ENCODE data around the gene TENM4.

Gene TENM4

GRCh38 chr11:78952890-78953289, 487.9 kb downstream of the TENM4 start:
- no peak for DNase-seq

- no peak for DNase-seq
Measured at GRCh38 chr11:78952175-78952574, 488.7 kb downstream of the TENM4 start.

GRCh38 chr11:78949976-78950690, 490.7 kb downstream of the TENM4 start:
- no peak for DNase-seq

GRCh38 chr11:78946945-78947902, 493.6 kb downstream of the TENM4 start:
- DNase-seq: no peak

GRCh38 chr11:78943841-78944240, 497.0 kb downstream of the TENM4 start:
- no peak for DNase-seq

- DNase-seq: no peak
Measured at GRCh38 chr11:78943154-78943553, 497.7 kb downstream of the TENM4 start.

GRCh38 chr11:78941226-78941851, 499.5 kb downstream of the TENM4 start:
- no peak for DNase-seq

GRCh38 chr11:78940500-78941225, 500.2 kb downstream of the TENM4 start:
- no peak for DNase-seq

- DNase-seq: no peak
Measured at GRCh38 chr11:78938971-78939370, 501.9 kb downstream of the TENM4 start.

GRCh38 chr11:78938036-78938435, 502.8 kb downstream of the TENM4 start:
- DNase-seq: no peak

- DNase-seq: no peak
Measured at GRCh38 chr11:78935398-78936068, 505.3 kb downstream of the TENM4 start.

- no peak for DNase-seq
Measured at GRCh38 chr11:78933350-78933749, 507.5 kb downstream of the TENM4 start.

- DNase-seq: no peak
Measured at GRCh38 chr11:78932757-78933156, 508.1 kb downstream of the TENM4 start.

- no peak for DNase-seq
Measured at GRCh38 chr11:78931891-78932290, 508.9 kb downstream of the TENM4 start.

- DNase-seq: no peak
Measured at GRCh38 chr11:78930810-78931523, 509.9 kb downstream of the TENM4 start.

GRCh38 chr11:78929906-78930220, 511.0 kb downstream of the TENM4 start:
- no peak for DNase-seq

GRCh38 chr11:78929207-78929905, 511.5 kb downstream of the TENM4 start:
- no peak for DNase-seq

- no peak for DNase-seq
Measured at GRCh38 chr11:78927511-78927910, 513.3 kb downstream of the TENM4 start.

GRCh38 chr11:78926633-78927338, 514.0 kb downstream of the TENM4 start:
- DNase-seq: no peak

- DNase-seq: no peak
Measured at GRCh38 chr11:78925387-78925786, 515.4 kb downstream of the TENM4 start.

Measured in CD4-positive, alpha-beta T cell treated with Interleukin-6 for 4 hours (primary cell).